K562 (cell line): ENCODE data around the gene ORAI3. TPM values are rescaled to one million over a fixed set of nuclear protein-coding genes. Genes with fewer than 3 reads are reported as not detected.

Experiments
- BCOR ChIP-seq: fragments of 450-650 bp; IDR thresholded peaks from 2 replicates; pipeline ENCODE4 v1.6.1; 2016
- CBX1 ChIP-seq: sonication (generic); IDR thresholded peaks from 2 replicates; pipeline ENCODE4 v1.6.1; 2016; ENCODE audit warnings: antibody characterized with exemption, low read depth, mild to moderate bottlenecking
- CHAMP1 ChIP-seq: fragments of 450-650 bp; IDR thresholded peaks from 2 replicates; pipeline ENCODE4 v1.6.1; 2016; ENCODE audit warnings: mild to moderate bottlenecking
- E2F1 ChIP-seq: sonication (generic); formaldehyde crosslinking; IDR thresholded peaks from 2 replicates; pipeline ENCODE4 v1.8.1; 2023; ENCODE audit warnings: mild to moderate bottlenecking, missing genetic modification reagents, moderate library complexity
- EHMT2 ChIP-seq: fragments of 450-650 bp; IDR thresholded peaks from 2 replicates; pipeline ENCODE4 v1.6.1; 2018; ENCODE audit warnings: antibody characterized with exemption
- FOXO4 ChIP-seq: fragments of 450-650 bp; formaldehyde crosslinking; IDR thresholded peaks from 2 replicates; pipeline ENCODE4 v1.4.0; 2020; ENCODE audit warnings: mild to moderate bottlenecking, moderate library complexity
- MAZ ChIP-seq, 2 experiments: fragments of 450-650 bp in 1 of 2; sonication (generic) in 1 of 2; formaldehyde crosslinking; IDR thresholded peaks in 1 of 2; conservative IDR thresholded peaks in 1 of 2; 2 replicates each; pipeline versions ENCODE4 v1.4.0 to v1.5.0; 2020; ENCODE audit warnings: mild to moderate bottlenecking in 1 of 2, missing genetic modification reagents in 1 of 2
- OTX1 ChIP-seq: fragments of 450-650 bp; formaldehyde crosslinking; IDR thresholded peaks from 2 replicates; pipeline ENCODE4 v1.4.0; 2022; ENCODE audit warnings: mild to moderate bottlenecking
- PTRF ChIP-seq: fragments of 450-650 bp; IDR thresholded peaks from 2 replicates; pipeline ENCODE4 v1.6.1; 2016; ENCODE audit warnings: mild to moderate bottlenecking, missing genetic modification characterization, missing compliant biosample characterization
- RBFOX2 ChIP-seq: fragments of 200-400 bp; formaldehyde crosslinking; IDR thresholded peaks from 2 replicates; pipeline ENCODE4 v1.6.1; 2017; ENCODE audit warnings: low read depth, mild to moderate bottlenecking, low read length, moderate library complexity
- SMARCB1 ChIP-seq: IDR thresholded peaks from 2 replicates; pipeline ENCODE4 v1.6.1; 2011; ENCODE audit warnings: improper control_type of control experiment, low read depth; ENCODE audit not compliant: insufficient read length
- SRSF3 ChIP-seq: fragments of 200-400 bp; formaldehyde crosslinking; IDR thresholded peaks from 2 replicates; pipeline ENCODE4 v1.6.1; 2016; ENCODE audit warnings: mild to moderate bottlenecking, low read length, moderate library complexity; ENCODE audit not compliant: insufficient read depth
- ZEB2 ChIP-seq: fragments of 450-650 bp; IDR thresholded peaks from 2 replicates; pipeline ENCODE4 v1.6.1; 2016
- ZNF23 ChIP-seq: fragments of 250-450 bp; sonication (Bioruptor Pico); IDR thresholded peaks from 2 replicates; pipeline ENCODE4 v1.4.0; 2020; ENCODE audit warnings: mild to moderate bottlenecking
- ZNF57 ChIP-seq: fragments of 450-650 bp; formaldehyde crosslinking; IDR thresholded peaks from 2 replicates; pipeline ENCODE4 v1.4.0; 2020; ENCODE audit warnings: mild to moderate bottlenecking, moderate library complexity
- ZNF766 ChIP-seq: fragments of 200-800 bp; sonication (Bioruptor generic); conservative IDR thresholded peaks from 2 replicates; pipeline ENCODE4 v1.6.1; 2016; ENCODE audit warnings: missing genetic modification characterization, missing compliant biosample characterization
- polyA plus RNA-seq, 8 experiments: library from polyadenylated mRNA; depleted of rRNA in 4 of 8; stranded (reverse) in 5 of 8; unstranded in 3 of 8; fragments of >200 nt; fragmentation: Nextera tagmentation in 2 of 8; fragmentation: Illumina TruSeq in 1 of 8; extraction: Ambion mirVana in 2 of 8; extraction: Trizol in 1 of 8; gene quantifications; 2 replicates each; pipeline versions ENCODE4 v1.2.1 to v1.2.3, GENCODE V29; 2011 to 2014; ENCODE audit warnings: inconsistent platforms in 1 of 8, missing spikeins in 1 of 8
- total RNA-seq, 7 experiments: library from RNA; depleted of rRNA in 6 of 7; stranded (reverse); fragments of >200 nt in 6 of 7; fragmentation: Illumina TruSeq in 2 of 7; extraction: Trizol in 2 of 7; gene quantifications; 2 replicates each; pipeline versions ENCODE4 v1.2.1 to v1.2.3, GENCODE V29; 2011 to 2021; ENCODE audit warnings: low replicate concordance in 1 of 7
- TF ChIP-seq, protein P1 (sequence below): fragments of 450-650 bp; IDR thresholded peaks from 2 replicates; pipeline ENCODE4 v1.6.1; 2017; ENCODE audit warnings: antibody characterized with exemption, mild to moderate bottlenecking
- TF ChIP-seq, protein P2 (sequence below): IDR thresholded peaks from 3 replicates; pipeline ENCODE4 v1.6.1; 2011; ENCODE audit warnings: borderline replicate concordance, mild to moderate bottlenecking; ENCODE audit not compliant: insufficient read length, insufficient read depth

The ORAI3 gene
- total and polyA plus RNA-seq, 9 of the 15 experiments (the other 6 are each of a cell fraction or from before 2014, with no cell fraction given) = 4.9 to 23.3 (median 14.1) TPM

DNA sequence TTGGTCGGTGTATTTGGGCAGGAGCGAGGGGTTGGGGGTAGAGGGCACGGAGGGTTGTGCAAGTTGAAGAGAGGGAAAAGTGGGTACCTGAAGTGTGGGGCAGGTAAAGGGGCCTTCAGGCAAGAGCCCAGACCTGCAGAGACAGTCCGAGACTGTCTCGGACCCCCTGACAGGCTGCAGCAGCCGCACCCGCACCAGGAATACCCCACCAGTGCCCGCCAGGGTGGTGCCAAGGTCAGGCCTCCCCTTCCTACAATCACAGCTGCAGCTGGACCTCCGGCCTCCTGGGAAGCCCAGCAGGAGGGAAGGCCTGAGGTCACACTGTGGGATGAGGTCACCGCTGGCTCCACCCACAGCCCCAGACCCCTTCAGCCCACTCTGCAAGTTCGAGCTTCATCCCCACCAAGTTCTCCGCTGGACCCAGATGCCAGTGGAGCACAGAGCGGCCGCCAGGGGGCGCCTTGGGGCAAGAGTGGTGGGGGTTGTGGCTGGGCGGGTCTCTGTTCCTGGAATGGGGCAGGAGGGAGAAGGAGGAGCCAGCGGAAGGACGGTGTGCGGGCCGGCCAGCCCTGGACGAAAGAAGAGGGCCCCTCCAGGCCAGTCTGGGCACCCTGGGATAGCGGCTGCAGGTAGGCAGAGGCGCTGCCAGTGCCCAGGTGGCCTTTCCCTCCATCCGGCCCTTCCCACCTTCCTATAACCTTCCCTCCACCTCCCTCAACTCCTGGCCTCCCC is 36.0 kb downstream of the ORAI3 start, which contains the start of gene HSD3B7 (continued):
- TF ChIP-seq SRSF3 = no peak
- no peak for TF ChIP-seq CHAMP1
- TF ChIP-seq ZEB2 = no peak
- TF ChIP-seq ZNF57 = no peak
- TF ChIP-seq, protein P1, sequence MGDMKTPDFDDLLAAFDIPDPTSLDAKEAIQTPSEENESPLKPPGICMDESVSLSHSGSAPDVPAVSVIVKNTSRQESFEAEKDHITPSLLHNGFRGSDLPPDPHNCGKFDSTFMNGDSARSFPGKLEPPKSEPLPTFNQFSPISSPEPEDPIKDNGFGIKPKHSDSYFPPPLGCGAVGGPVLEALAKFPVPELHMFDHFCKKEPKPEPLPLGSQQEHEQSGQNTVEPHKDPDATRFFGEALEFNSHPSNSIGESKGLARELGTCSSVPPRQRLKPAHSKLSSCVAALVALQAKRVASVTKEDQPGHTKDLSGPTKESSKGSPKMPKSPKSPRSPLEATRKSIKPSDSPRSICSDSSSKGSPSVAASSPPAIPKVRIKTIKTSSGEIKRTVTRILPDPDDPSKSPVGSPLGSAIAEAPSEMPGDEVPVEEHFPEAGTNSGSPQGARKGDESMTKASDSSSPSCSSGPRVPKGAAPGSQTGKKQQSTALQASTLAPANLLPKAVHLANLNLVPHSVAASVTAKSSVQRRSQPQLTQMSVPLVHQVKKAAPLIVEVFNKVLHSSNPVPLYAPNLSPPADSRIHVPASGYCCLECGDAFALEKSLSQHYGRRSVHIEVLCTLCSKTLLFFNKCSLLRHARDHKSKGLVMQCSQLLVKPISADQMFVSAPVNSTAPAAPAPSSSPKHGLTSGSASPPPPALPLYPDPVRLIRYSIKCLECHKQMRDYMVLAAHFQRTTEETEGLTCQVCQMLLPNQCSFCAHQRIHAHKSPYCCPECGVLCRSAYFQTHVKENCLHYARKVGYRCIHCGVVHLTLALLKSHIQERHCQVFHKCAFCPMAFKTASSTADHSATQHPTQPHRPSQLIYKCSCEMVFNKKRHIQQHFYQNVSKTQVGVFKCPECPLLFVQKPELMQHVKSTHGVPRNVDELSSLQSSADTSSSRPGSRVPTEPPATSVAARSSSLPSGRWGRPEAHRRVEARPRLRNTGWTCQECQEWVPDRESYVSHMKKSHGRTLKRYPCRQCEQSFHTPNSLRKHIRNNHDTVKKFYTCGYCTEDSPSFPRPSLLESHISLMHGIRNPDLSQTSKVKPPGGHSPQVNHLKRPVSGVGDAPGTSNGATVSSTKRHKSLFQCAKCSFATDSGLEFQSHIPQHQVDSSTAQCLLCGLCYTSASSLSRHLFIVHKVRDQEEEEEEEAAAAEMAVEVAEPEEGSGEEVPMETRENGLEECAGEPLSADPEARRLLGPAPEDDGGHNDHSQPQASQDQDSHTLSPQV = no peak
- TF ChIP-seq MAZ (CRISPR knock-in tag; conservative IDR thresholded peaks at IDR 0.05 in 1 of 2, IDR thresholded peaks at IDR 0.05 in 1 of 2) = peak; percentile 86 to 97
- no peak for TF ChIP-seq FOXO4
- TF ChIP-seq OTX1 (CRISPR knock-in tag) = no peak; the same call in 1 of the 2 replicates
- TF ChIP-seq ZNF766 (CRISPR knock-in tag) = no peak
- TF ChIP-seq SMARCB1 = no peak
- no peak for TF ChIP-seq E2F1
- TF ChIP-seq PTRF (tag) = no peak
- no peak for TF ChIP-seq BCOR
- TF ChIP-seq EHMT2 = no peak
- peak; percentile 61 for TF ChIP-seq RBFOX2
- TF ChIP-seq ZNF23 = no peak
- peak; percentile 50; the same call in 1 of the 2 replicates for TF ChIP-seq CBX1
- TF ChIP-seq, protein P2, sequence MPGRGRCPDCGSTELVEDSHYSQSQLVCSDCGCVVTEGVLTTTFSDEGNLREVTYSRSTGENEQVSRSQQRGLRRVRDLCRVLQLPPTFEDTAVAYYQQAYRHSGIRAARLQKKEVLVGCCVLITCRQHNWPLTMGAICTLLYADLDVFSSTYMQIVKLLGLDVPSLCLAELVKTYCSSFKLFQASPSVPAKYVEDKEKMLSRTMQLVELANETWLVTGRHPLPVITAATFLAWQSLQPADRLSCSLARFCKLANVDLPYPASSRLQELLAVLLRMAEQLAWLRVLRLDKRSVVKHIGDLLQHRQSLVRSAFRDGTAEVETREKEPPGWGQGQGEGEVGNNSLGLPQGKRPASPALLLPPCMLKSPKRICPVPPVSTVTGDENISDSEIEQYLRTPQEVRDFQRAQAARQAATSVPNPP = no peak
